ENCODE measurements around the gene NSD1. TPM values are rescaled to one million over a fixed set of nuclear protein-coding genes. Genes with fewer than 3 reads are reported as not detected.

NSD1 gene
- total RNA-seq, 2 donors from 2014 or later: 89.8 to 114 TPM

- Mint-ChIP-seq H3K4me3 (peak overlapping the region; percentile 79 to 92), H3K27me3 (ENCODE audit: low read depth) (no peaks in the 10 kb centered on the region), H3K9me3 (no peaks in the 10 kb centered on the region), H3K27ac (no peak overlapping the region), H3K36me3 (ENCODE audit: insufficient read depth in 2 of 2) (peaks cover 10 to 11% of the 10 kb centered on the region in 2 donors), H3K4me1 (ENCODE audit: low read depth) (peaks cover 45% of the 10 kb centered on the region)
- ATAC-seq (replicated peaks in 1 of 2) (peak in 1 of 2 donors; percentile 0), DNase-seq (peak in 1 of 2 donors; percentile 29)
Measured at GRCh38 chr5:177311392-177311722, 177.8 kb downstream of the NSD1 start.

DNA sequence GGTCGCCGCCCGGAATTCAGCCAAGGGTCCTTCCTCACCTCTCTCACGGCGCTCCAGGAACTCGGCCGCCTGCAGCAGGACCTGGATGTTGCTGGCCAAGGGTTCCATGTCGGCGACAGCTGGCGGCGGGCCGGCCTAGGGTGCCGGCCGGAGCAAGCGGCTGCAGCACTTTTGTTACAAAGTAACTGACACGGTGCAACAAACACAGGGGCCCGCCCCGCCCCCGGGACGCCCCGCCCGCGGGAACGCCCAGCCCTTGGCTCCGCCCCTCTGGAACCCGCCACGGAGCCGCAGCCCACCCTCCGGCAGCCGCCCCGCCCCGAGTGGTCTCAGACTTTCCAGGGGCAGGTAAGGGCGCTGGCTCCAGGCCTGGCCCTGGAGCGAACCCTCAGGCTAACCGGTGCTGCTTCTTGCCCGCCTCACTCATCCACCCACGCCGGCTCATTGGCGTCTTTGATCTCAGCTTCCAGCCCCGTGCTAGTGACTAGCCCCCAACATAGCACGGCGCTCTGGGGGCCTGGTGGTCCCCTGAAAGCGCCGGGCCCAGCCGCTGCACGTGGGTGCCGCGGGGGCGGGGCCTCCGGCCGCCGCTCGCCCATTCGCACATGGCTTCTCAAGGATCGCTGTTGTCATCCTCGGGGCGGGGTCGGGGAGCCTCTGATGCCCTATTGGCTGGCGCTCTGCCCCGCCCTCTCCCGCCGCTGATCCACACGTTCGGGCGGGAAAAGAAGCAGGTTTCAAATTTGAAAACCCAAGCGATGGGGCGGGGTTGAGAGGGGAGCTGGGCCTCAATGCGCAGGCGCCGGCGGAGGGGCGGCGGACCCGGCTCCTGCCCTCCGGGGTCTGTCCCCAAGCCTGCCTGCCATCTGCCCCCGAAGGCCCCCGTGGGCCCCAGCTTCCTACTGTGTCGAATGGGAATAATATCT lies 178.4 kb downstream of the NSD1 start, which contains the start of gene MXD3:
TSS of gene MXD3 (minus strand) at position 176 of the 926 bp plus-strand sequence. CDS start at position 108, 68 bp downstream.
- H3K27ac Mint-ChIP-seq: peak within 1 kb of the TSS; percentile 80
- H3K4me3 Mint-ChIP-seq: peak within 1 kb of the TSS; percentile 79 to 92
- ATAC-seq (replicated peaks in 1 of 2) (peak; percentile 87 to 88), DNase-seq (peak; percentile 99)
- H3K4me1 Mint-ChIP-seq (ENCODE audit: low read depth): peaks cover 40% of the 10 kb centered on the region
- no peaks in the 10 kb centered on the region for H3K27me3 Mint-ChIP-seq (ENCODE audit: low read depth)
- H3K36me3 Mint-ChIP-seq (ENCODE audit: insufficient read depth in 2 of 2): peaks cover 7% of the 10 kb centered on the region in 2 donors
- no peaks in the 10 kb centered on the region for H3K9me3 Mint-ChIP-seq

DNA sequence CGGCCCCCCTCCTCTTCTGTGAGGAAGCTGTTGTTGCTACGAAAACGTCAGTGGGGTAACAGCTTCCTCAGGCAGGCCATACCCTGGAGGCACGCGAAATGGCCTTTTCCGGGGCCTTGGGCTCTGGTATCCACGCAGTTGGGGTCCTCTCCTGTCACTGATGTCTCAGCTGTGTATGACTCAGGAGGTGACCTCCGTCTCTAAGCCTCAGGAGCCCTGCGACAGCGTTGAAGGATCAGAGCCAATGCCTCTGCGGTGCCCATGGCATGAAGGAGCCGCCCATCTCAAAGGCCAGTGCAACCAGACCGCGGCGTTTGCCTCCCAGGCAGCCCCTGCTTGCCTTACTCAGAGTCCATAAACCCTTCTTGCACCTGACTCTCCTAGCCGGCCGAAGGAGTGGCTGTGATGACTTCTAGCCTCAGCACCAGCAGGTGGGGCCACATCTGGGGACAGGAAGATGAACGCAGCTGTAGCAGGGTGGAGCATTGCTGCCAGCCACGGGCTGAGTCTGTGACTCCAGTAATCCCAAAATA lies 179.1 kb downstream of the NSD1 start:
- H3K36me3 Mint-ChIP-seq (ENCODE audit: insufficient read depth in 2 of 2): peaks cover 7% of the 10 kb centered on the region in 2 donors
- H3K4me3 Mint-ChIP-seq: peak overlapping the region; percentile 79 to 92
- no peaks in the 10 kb centered on the region for H3K9me3 Mint-ChIP-seq
- no peaks in the 10 kb centered on the region for H3K27me3 Mint-ChIP-seq (ENCODE audit: low read depth)
- DNase-seq: peak; percentile 69 to 76
- peaks cover 39% of the 10 kb centered on the region for H3K4me1 Mint-ChIP-seq (ENCODE audit: low read depth)
- peak overlapping the region; percentile 80 for H3K27ac Mint-ChIP-seq
- peak; percentile 39 to 41 for ATAC-seq (replicated peaks in 1 of 2)

- DNase-seq: no peak
- H3K27me3 Mint-ChIP-seq (ENCODE audit: low read depth): no peaks in the 10 kb centered on the region
- peak overlapping the region; percentile 79 to 92 for H3K4me3 Mint-ChIP-seq
- ATAC-seq (replicated peaks in 1 of 2): no peak
- H3K36me3 Mint-ChIP-seq (ENCODE audit: insufficient read depth in 2 of 2): peaks cover 7% of the 10 kb centered on the region in 2 donors
- peaks cover 44% of the 10 kb centered on the region for H3K4me1 Mint-ChIP-seq (ENCODE audit: low read depth)
- H3K27ac Mint-ChIP-seq: no peak overlapping the region
- no peaks in the 10 kb centered on the region for H3K9me3 Mint-ChIP-seq
Measured at GRCh38 chr5:177313561-177314259, 180.1 kb downstream of the NSD1 start.

DNA sequence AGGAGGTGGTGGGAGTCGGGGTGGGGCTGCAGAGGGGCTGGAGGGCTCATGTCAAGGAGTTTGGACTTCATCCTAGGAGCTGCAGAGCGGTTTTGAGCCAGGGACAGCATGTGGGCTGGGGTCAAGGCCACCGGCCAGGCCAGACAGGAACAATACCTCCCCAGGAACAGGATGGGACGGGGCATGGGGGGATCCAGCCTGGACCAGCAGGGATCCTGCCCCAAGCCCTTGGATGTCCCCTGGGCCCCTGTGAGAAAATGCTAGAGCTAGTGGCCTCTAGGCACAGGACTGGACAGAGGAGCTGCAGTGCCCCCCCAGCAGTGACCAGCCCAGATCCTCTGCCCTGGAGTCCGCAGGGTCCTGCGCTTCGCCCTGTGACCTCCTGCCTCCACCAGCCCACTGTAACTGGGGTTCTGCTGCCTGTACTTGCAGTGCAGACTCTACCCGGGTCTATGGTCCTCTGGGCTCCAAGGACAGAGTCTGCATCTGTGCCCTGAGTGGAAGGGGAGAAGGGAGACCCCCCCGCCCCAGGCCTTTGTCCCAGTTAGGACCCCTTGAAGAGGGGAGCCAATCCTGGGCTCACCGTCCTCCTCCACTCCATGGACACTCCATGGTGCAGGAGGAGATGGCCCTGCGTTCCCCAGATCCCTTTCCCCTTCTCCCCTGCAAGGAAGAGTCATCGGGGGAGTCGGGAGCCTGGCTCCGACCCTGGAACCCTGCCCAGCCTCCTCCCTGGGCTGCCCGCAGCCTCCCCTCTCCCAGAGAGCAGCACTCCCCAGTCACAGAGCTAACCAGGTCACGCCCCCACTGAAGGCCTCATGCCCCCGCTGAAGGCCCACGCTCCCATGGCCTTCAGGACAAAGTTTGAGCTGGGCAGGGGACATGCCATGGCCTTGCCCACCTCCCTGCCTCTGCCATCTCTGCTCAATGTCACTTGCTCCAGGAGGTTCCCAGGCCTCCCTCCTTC lies 181.1 kb downstream of the NSD1 start:
- no peaks in the 10 kb centered on the region for H3K27me3 Mint-ChIP-seq (ENCODE audit: low read depth)
- no peak for DNase-seq
- H3K4me1 Mint-ChIP-seq (ENCODE audit: low read depth): peaks cover 38% of the 10 kb centered on the region
- no peak overlapping the region for H3K4me3 Mint-ChIP-seq
- H3K27ac Mint-ChIP-seq: no peak overlapping the region
- no peak for ATAC-seq (replicated peaks in 1 of 2)
- H3K36me3 Mint-ChIP-seq (ENCODE audit: insufficient read depth in 2 of 2): peaks cover 4 to 6% of the 10 kb centered on the region in 2 donors
- H3K9me3 Mint-ChIP-seq: no peaks in the 10 kb centered on the region

- Mint-ChIP-seq H3K4me3 (no peak overlapping the region), H3K9me3 (no peaks in the 10 kb centered on the region), H3K27ac (no peak overlapping the region), H3K4me1 (ENCODE audit: low read depth) (peaks cover 40% of the 10 kb centered on the region), H3K36me3 (ENCODE audit: insufficient read depth in 2 of 2) (peaks cover 6 to 8% of the 10 kb centered on the region in 2 donors), H3K27me3 (ENCODE audit: low read depth) (no peaks in the 10 kb centered on the region)
- DNase-seq: no peak
- ATAC-seq (replicated peaks in 1 of 2): no peak
Measured at GRCh38 chr5:177315411-177315810, 181.8 kb downstream of the NSD1 start.

DNA sequence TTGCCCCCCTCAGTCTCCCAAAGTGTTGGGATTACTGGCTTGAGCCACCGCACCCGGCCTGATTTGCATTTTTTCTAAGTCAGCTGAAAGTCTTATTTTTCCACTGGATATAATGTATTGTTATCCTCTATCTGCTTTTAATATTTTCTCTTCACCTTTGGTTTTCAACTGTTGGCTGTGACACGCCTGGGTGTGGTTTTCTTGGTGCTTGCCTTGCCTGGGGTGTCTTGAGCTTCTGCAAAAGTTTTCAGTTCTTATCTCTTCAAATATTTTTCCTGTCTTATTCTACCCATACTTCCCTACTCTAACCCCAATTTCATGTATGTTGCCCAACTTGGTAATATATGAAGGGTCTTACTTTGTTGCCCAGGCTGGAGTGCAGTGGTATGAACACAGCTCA lies 182.4 kb downstream of the NSD1 start:
- H3K4me3 Mint-ChIP-seq: no peak overlapping the region
- H3K4me1 Mint-ChIP-seq (ENCODE audit: low read depth): peaks cover 35% of the 10 kb centered on the region
- ATAC-seq (replicated peaks in 1 of 2) (no peak), DNase-seq (no peak)
- no peak overlapping the region for H3K27ac Mint-ChIP-seq
- H3K27me3 Mint-ChIP-seq (ENCODE audit: low read depth): no peaks in the 10 kb centered on the region
- no peaks in the 10 kb centered on the region for H3K9me3 Mint-ChIP-seq
- peaks cover 3 to 5% of the 10 kb centered on the region in 2 donors for H3K36me3 Mint-ChIP-seq (ENCODE audit: insufficient read depth in 2 of 2)

- Mint-ChIP-seq H3K4me3 (no peak overlapping the region), H3K9me3 (no peaks in the 10 kb centered on the region), H3K36me3 (ENCODE audit: insufficient read depth in 2 of 2) (peaks cover 5 to 8% of the 10 kb centered on the region in 2 donors), H3K4me1 (ENCODE audit: low read depth) (peaks cover 30% of the 10 kb centered on the region), H3K27ac (no peak overlapping the region), H3K27me3 (ENCODE audit: low read depth) (no peaks in the 10 kb centered on the region)
- DNase-seq: peak; percentile 72 to 76
- ATAC-seq (replicated peaks in 1 of 2): peak; percentile 55 to 68
Measured at GRCh38 chr5:177317959-177318377, 184.4 kb downstream of the NSD1 start.

- Mint-ChIP-seq H3K4me3 (no peak overlapping the region), H3K4me1 (ENCODE audit: low read depth) (peaks cover 35% of the 10 kb centered on the region), H3K27ac (no peak overlapping the region), H3K27me3 (ENCODE audit: low read depth) (no peaks in the 10 kb centered on the region), H3K9me3 (no peaks in the 10 kb centered on the region), H3K36me3 (ENCODE audit: insufficient read depth in 2 of 2) (peaks cover 5 to 8% of the 10 kb centered on the region in 2 donors)
- ATAC-seq (replicated peaks in 1 of 2) (peak; percentile 48 to 52), DNase-seq (no peak)
Measured at GRCh38 chr5:177319913-177320588, 186.5 kb downstream of the NSD1 start.

DNA sequence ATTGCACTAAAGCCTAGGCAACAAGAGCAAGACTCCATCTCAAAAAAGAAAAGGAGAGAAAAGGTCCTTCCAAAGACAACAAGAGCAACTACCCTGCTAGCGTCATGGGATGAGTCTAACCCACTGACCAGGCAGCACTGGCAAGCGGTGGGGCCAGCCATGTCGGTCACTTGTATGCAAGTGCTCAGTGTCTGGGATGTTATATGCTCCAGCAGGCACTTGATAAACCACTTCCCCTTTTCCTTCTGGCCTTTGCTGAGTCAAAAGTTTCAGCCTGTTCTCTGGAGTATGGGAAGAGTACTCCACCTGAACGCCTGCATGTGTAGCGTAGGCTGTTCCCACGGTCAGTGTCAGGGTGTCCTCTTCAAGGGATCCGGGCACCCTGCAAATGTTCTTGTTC lies 187.3 kb downstream of the NSD1 start:
- no peak for ATAC-seq (replicated peaks in 1 of 2)
- H3K36me3 Mint-ChIP-seq (ENCODE audit: insufficient read depth in 2 of 2): peaks cover 5 to 8% of the 10 kb centered on the region in 2 donors

GRCh38 chr5:177325868-177326381 lies 192.4 kb downstream of the NSD1 start:
- Mint-ChIP-seq H3K4me3 (no peak overlapping the region), H3K27ac (no peak overlapping the region)

More for the DNA sequence above, 187.3 kb downstream of the NSD1 start:
- peaks cover 36% of the 10 kb centered on the region for H3K4me1 Mint-ChIP-seq (ENCODE audit: low read depth)
- no peak for DNase-seq
- H3K27me3 Mint-ChIP-seq (ENCODE audit: low read depth): no peaks in the 10 kb centered on the region
- no peak overlapping the region for H3K4me3 Mint-ChIP-seq
- no peak overlapping the region for H3K27ac Mint-ChIP-seq
- H3K9me3 Mint-ChIP-seq: no peaks in the 10 kb centered on the region

More at GRCh38 chr5:177325868-177326381, 192.4 kb downstream of the NSD1 start:
- H3K36me3 Mint-ChIP-seq (ENCODE audit: insufficient read depth in 2 of 2): peaks cover 2 to 6% of the 10 kb centered on the region in 2 donors
- H3K4me1 Mint-ChIP-seq (ENCODE audit: low read depth): peaks cover 33% of the 10 kb centered on the region
- no peak for ATAC-seq (replicated peaks in 1 of 2)
- H3K27me3 Mint-ChIP-seq (ENCODE audit: low read depth): no peaks in the 10 kb centered on the region
- DNase-seq: no peak
- H3K9me3 Mint-ChIP-seq: no peaks in the 10 kb centered on the region
